ENCODE data around the gene CDHR2. TPM values are rescaled to one million over a fixed set of nuclear protein-coding genes. Genes with fewer than 3 reads are reported as not detected.
A peak's percentile ranks its signal among the peaks of the same experiment; 100 is the strongest.

Gene CDHR2, protein sequence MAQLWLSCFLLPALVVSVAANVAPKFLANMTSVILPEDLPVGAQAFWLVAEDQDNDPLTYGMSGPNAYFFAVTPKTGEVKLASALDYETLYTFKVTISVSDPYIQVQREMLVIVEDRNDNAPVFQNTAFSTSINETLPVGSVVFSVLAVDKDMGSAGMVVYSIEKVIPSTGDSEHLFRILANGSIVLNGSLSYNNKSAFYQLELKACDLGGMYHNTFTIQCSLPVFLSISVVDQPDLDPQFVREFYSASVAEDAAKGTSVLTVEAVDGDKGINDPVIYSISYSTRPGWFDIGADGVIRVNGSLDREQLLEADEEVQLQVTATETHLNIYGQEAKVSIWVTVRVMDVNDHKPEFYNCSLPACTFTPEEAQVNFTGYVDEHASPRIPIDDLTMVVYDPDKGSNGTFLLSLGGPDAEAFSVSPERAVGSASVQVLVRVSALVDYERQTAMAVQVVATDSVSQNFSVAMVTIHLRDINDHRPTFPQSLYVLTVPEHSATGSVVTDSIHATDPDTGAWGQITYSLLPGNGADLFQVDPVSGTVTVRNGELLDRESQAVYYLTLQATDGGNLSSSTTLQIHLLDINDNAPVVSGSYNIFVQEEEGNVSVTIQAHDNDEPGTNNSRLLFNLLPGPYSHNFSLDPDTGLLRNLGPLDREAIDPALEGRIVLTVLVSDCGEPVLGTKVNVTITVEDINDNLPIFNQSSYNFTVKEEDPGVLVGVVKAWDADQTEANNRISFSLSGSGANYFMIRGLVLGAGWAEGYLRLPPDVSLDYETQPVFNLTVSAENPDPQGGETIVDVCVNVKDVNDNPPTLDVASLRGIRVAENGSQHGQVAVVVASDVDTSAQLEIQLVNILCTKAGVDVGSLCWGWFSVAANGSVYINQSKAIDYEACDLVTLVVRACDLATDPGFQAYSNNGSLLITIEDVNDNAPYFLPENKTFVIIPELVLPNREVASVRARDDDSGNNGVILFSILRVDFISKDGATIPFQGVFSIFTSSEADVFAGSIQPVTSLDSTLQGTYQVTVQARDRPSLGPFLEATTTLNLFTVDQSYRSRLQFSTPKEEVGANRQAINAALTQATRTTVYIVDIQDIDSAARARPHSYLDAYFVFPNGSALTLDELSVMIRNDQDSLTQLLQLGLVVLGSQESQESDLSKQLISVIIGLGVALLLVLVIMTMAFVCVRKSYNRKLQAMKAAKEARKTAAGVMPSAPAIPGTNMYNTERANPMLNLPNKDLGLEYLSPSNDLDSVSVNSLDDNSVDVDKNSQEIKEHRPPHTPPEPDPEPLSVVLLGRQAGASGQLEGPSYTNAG (N-terminal part only)
- 0.66 TPM for polyA plus RNA-seq (2013, experiment 1 of 2; ENCODE audit: insufficient read length)
- 0.13 TPM for polyA plus RNA-seq (2013, experiment 2 of 2; ENCODE audit: insufficient read length)

DNA sequence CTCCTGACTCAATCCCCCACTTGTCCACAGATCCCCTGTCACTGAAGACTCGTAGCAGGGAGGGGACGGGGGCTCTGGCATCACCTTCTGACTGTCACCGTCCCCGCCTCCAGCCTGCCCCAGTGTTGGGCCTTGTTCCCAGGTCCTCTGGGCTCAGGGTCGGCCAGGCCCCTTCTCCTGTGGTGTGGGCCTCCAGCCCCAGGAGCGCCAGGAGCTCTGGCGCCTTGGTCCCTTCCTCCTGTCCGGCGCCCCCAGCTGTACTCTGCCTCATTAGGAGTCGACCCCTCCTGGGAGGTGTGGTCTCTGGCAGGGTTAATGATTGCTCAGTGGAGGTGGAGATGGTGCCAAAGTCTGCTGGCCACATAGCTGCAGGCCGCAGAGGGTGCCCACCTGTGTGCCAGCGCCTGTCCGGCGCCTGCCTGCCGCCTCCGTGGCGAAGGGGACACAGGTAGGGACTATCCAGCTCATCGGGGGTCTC lies at the start of gene CDHR2:
CDHR2 (plus strand) TSS at position 376 of the 478 bp plus-strand sequence. CDS start 16,011 bp downstream, outside the sequence.
- DNase-seq, result no peak

DNA sequence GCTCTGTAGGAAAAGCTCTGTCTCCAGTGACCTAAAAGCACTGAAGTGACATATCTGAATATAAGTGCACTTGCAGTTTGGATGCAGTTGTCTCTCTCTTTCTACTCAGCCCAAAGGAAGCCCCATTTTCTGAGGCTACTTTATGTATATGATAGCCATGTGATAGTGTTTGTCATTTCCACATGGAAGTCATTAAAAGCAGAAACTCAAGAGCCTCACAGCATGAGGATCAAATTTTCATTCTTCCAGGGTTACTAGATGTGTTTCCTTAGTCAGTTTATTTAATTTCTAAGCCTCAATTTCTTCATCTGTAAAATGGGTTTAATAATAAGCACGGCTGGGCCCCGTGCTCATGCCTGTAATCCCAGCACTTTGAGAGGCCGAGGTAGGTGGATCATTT lies 48.6 kb upstream of the CDHR2 start:
- DNase-seq, result no peak

DNA sequence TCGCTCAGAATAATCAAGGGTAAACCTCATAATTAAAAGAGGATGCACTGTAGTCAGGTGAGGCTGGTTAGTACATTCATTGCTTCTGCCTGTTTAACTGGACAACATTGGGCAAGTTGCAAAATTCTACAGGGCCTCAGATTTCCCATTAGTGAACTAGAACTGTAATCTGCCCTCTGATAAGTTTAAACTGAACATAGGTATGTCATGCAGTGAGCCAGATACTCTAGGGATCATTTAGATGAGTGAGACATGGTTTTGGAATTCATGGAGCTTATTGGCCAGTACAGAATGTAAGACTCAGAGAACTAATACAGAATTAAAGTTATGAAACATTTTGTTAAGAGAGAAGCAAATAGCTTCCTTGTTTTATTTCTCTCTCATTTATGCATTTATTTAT lies 47.8 kb upstream of the CDHR2 start:
- peak; percentile 76 for DNase-seq

DNA sequence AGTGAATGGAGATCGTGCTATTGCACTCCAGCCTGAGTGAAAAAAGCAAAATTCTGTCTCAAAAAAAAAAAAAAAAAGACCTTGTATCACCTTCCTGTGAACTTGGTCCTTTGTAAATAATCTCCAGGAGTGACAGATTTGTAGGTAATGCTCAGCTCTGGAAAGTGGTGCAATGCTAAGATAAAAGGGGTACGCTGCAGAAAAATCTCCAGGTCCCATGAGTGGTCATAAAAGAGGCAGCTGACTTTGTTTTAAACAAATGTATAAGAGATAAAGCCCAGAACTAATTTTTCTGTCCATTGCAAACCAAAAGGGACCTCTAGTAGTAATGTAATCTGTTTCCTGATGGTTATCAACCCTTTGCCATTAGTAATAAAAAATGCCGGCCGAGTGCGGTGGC lies 45.6 kb upstream of the CDHR2 start:
- no peak for DNase-seq

DNA sequence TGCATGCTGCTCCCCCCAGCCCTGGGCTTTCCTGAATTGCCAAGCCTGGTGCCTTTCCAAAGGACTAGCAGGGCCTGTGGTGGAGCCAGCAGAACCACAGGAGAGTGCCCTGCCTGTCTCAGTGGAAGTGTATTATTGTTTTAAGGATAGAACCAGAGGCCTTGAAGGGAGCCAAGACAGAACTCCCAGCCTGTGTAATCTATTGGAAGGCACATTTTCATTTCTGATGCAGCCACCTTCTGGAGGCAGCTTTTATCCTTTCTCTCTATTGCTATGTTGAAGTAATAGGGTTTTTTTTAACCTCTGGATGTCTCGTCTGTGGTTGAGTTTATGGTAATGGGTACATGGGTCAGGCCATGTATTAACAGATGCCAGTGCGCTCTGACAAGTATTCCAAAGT lies 41.2 kb upstream of the CDHR2 start:
- no peak for DNase-seq

DNA sequence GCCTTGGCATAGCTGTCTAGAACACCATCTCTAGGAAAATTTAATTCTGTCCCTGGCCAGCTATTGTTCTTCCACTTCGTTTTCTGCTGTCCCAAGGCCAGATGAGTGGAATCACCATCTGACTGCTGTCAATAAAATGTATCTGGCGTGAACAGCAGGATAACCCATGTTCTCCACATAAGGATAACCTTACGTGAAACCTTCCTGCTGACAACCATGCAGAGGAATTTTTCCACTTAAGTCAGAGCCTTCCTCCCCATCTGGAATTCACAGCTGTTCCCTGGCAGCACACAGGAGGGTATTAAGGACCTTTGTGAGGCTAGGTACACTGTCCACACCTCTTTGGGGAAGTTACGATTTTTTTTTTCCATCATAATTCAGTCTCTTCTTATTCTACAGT lies 40.5 kb upstream of the CDHR2 start:
- DNase-seq, result no peak

DNA sequence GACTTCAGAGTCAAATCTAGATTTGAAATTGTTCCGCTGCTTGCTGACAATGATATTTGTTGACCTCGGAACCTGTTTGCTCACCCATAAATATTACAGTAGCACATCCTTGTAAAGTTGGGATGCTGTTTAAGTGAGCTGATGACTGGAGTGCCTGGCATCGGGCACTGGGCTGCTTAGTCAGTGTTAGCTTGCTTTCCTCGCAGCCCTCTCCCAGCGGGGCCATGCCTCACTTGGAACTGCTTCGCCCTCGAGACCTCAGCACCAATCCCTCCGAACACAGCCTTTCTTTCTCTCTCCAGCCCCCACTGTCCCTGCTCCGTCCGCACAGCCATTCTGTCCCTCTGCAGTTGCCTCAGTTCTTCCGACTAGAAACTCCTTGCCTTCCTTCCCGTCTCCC lies 35.4 kb upstream of the CDHR2 start:
- no peak for DNase-seq

DNA sequence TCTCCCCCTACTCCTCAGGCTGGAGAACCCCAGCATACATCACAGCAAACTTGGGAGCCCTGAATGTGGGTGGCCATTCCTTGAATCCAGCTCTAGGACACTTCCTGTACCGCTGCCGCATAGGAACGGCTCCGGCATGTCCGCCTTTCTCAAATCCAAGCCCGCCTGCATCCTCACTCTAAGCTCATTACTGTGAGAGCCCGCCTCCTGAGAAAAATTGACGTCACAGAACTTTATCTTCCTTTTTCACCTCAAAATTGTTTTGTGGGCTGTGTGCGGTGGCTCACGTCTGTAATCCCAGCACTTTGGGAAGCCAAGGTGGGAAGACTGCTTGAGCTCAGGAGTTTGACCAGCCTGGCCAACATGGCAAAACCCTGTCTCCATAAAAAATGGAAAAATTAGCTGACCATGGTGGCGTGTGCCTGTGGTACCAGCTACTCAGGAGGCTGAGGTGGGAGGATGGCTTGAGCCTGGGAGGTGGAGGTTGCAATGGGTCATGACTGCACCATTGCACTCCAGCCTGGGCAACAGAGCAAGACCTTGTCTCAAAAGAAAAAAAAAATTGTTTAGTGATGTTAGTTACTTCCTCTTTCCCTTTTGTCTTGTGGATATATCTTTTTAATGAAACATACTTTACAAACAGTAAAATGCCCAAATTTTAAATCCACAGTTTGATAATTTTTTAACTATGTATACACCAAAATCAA lies 34.7 kb upstream of the CDHR2 start:
- no peak for DNase-seq

DNA sequence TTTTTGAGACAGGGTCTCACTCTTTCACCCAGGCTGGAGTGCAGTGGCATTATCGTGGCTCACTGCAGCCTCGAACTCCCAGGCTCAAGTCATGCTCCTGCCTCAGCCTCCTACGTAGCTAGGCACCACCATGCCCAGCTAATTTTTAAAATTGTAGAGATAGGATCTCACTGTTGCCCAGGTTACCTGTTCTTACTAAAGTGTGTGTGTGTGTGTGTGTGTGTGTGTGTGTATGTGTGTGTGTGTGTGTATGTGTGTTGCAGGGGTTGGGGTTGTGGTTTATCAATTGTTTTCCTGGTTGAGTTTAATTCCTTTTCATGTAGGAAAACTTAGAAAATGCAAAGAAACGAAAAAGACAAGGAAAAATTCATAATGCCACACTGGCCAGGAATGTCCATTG lies 33.7 kb upstream of the CDHR2 start:
- no peak for DNase-seq

DNA sequence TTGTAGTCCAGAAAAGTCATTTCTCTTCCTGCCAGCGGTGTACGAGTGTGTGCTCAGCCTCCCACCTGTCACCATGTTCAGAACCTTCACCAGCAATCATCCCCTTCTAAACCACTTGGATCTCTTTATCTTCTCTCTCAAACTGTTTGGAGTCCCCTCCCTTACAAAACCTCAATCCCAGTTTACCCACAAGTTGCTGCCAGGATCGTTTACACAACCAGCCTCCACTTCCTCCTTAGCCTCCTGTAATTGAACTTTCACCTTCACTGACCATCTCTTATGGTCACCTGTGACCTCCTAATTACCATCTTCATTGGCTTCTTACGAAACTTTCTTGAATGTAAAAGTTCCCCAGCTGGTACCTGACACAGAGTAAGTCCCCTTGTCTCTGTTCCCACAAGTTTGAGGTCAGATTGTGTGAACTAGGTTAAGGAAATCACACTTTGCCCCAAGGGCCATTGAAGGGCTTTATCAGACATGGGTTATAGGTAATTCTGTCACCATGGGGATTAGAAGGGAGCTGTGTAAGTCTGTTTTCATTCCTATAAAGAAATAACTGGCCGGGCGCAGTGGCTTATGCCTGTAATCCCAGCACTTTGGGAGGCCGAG lies 32.0 kb upstream of the CDHR2 start:
- no peak for DNase-seq

DNA sequence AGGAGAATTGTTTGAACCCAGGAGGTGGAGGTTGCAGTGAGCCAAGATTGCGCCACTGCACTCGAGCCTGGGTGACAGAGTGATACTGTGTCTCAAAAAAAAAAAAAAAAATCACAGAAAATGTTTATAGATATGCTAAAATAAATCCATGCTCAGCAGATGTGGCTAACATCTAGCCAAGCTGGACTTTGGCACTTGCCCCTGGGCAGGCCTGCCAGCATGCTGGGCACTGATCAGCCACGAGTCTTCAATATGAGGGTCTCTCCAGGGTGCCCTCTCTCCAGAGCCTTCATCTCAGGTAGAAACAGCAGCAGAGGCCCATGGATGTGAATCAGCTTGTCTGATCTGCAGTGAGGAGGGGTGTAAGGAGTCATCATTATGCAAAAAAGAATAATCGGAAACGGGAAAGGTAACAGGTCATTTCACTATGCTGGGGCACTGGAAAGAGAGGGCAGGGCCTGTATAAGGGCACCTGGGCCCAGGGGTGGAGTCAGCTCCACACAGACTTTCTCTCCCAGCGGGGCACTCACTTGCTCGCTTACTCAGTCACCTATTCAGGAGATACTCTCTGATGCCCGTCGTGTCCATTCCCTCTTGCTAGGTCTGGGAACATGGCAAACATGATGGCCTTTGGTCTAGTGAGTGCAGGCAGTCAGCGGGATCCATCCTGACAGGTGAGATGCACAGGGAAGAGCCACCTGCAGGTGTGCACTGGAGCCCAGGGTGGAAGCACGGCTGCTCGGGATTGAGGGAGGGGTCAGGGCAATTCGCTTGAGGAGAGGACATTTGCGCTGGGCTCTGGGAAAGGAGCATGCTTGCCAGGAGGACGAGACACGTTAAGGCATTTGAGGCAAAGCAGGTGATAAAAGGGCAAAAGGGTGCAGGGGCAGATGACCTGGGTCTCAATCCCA lies 29.1 kb upstream of the CDHR2 start:
- DNase-seq, result no peak

DNA sequence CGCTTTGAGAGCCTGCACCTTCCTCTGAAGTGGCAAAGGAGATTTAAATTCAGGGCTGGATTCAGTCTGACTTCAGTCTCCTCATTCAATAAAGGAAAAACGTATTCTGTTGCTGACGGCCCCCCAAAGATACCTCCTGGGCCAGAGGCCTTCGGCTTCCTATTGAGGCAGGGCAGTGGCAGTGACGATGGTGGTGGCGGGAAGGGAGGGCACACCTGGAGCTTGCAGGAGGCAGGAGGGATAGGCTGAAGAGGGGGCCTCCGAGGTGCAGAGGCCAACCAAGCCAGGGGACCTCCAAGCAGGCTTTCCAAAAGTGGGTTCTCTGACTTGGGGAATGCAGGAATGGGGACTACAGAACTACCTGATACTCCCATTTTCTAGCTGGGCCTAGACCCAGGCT lies 27.9 kb upstream of the CDHR2 start:
- no peak for DNase-seq

DNA sequence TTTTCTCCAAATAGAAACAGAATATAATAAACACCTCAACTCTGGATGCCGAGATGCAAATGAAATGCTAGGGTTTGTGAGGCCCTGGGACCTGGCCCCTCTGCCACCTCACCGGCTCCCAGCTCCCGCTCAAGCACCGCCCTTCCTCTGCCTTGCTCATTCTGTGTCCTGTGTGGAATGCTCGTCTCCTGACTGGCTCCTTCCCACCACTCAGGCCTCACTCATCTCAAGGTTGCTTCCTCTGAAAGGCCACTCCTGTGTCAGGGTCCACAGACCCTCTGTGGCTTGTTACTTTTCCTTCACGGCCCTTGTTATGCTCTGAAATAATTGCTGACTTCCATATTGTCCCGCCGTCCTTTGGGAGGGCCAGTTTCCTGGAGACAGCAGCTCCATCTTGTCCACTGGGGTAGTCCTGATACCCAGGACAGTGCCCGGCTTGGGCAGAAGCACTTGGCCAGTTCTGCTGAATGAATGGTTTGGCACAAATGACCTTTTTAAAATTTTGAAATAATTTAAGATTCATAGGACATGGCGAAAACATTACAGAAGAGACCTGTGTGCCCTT lies 27.4 kb upstream of the CDHR2 start:
- DNase-seq, result no peak

DNA sequence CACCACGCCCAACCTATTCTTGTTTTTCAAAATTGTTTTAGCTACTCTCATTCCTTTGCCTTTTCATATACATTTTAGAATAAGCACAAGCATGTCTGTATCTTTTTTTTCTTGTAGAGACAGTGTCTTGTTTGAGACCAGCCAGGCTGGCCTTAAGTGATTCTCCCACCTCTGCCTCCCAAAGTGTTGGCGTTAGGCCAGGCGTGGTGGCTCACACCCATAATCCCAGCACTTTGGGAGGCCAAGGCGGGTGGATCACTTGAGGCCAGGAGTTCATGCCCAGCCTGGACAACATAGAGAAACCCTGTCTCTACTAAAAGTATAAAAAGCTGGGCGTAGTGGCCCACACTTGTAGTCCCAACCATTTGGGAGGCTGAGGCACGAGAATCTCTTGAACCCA lies 25.0 kb upstream of the CDHR2 start:
- DNase-seq, result no peak

DNA sequence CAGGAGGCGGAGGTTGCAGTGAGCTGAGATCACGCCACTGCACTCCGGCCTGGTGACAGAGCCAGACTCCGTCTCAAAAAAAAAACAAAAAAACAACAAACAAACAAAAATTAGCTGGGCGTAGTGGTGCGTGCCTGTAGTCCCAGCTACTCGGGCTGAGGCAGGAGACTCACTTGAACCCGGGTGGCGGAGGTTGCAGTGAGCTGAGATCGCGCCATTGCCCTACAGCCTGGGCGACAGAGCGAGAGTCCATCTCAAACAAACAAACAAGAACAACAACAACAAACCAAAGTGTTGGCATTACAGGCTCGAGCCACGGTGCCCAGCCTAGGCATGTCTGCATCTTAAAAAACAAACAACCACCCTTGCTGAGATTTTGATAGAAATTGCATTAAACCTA lies 24.2 kb upstream of the CDHR2 start:
- DNase-seq, result no peak

DNA sequence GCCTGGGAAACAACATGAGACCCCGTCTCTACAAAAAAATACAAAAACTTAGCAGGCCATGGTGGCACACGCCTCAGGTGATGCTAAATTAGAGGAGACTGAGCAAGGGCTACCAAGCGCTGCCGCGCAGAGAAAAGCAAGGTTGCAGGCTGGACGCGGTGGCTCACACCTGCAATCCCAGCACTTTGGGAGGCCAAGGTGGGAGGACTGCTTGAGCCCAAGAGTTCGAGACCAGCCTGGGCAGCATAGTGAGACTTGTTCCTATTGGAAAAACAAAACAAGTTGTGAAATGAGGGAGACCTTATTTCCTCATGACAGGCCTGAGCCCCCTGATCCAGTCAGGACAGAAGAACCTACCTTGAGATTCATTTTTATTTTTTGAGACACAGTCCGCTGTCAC lies 23.5 kb upstream of the CDHR2 start:
- no peak for DNase-seq

DNA sequence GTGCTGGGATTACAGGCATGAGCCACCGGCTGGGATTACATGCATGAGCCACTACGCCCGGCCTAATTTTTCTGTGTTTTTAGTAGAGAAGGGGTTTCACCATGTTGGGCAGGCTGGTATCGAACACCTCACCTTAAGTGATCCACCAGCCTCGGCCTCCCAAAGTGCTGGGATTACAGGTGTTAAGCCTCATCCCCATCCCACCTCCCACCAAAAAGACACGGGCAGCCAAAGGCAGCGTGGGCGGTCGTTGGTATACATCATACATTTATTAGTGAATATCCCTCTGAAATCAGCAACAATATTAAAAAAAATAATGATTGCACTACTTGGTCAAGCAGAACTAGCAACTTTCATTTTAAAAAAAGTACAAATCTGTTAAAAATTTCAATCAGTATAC lies 22.7 kb upstream of the CDHR2 start:
- DNase-seq, result no peak

DNA sequence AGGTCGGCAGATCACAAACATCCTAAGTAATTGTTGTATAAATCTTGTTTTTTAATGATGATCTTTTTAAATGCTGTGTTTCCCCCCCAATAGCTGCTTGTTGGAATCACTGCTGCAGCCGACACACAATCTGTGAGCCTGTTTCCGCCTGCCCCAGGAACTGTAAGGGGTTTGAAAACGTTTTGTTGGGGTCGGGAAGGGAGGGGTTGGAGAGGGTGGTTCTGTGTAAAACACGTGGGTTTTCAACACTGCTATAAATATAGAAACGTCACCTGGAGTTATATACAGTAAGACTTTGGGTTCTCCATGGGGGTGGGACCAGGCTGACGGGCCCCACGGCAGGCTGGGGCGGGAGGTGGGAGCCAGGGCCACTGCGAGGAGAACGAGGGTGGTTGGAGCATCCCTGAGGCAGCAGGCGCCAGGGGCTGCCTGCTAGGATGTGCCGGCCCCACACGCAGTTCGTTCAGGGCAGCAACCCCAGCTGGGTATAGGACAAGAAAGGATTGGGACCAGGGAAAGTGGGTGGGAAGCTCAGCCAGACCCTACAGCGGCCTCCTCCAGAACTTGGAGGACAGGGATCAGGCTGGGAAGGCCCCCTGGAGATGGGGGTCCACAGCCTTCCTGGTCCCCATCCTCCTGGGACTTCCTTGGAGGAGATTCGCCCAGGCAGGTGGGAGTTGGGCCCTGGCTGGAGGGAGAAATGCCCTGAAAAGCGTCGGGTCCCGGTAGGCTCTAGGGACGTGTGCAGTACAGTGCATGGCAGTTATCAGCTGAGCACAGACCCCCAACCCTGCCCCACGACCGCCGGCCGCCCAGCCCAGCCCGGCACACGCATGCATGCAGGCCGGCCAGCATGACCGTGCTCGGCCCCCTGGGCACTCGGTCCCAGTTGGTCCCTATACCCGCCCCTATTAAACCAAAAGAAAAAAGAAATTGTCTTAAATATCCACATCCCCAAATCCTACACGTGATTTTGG lies 21.6 kb upstream of the CDHR2 start:
- no peak for DNase-seq

DNA sequence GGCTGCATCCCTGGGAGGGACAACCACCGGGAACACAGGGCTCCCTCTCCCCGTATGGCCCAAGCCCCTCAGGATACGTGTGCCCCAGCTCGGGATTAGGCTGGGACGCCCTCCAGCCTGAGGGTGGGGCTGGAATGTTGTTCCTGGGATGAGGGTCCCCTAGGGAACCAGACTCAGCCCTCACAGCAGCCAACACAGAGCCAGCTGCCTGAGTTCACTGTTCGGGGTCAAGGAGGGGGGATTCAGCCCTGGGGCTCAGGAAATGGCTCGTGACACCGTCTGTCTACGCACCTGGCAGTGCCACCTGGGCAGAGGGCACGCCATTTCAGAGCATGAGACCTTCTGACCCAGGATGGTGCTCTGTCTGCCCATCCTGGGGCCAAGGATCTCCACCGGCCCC lies 20.8 kb upstream of the CDHR2 start:
- no peak for DNase-seq

All from fibroblast of skin of back (primary cell).